Large intestine (tissue), 3 donors: Measurements from ENCODE around the gene TLR6. TPM values are rescaled to one million over a fixed set of nuclear protein-coding genes. Genes with fewer than 3 reads are reported as not detected.

Source experiments
- DNase-seq, 2 donors: peaks; one replicate each; pipeline versions ENCODE4 v3.0.0 to v3.0.0-alpha.2; 2013
- H3K27ac ChIP-seq: one replicate; pipeline ENCODE4 v1.5.1; 2013; ENCODE audit warnings: low read length
- H3K27me3 ChIP-seq: 2 replicates; pipeline ENCODE4 v1.6.1; 2013; ENCODE audit warnings: low read length; ENCODE audit not compliant: control insufficient read depth, insufficient read depth
- H3K36me3 ChIP-seq: 2 replicates; pipeline ENCODE4 v1.6.1; 2013; ENCODE audit warnings: low read length; ENCODE audit not compliant: control insufficient read depth, insufficient read depth
- H3K4me1 ChIP-seq: one replicate; pipeline ENCODE4 v1.6.1; 2013; ENCODE audit warnings: low read length; ENCODE audit not compliant: control insufficient read depth, insufficient read depth
- H3K4me3 ChIP-seq: one replicate; pipeline ENCODE4 v1.5.1; 2013; ENCODE audit warnings: low read length
- H3K9me3 ChIP-seq: one replicate; pipeline ENCODE4 v1.6.1; 2013; ENCODE audit warnings: mild to moderate bottlenecking, low read depth, low read length, moderate library complexity; ENCODE audit not compliant: control insufficient read depth
- WGBS: methylation state at CpG from one replicate; pipeline ENCODE4 v1.1.5; 2013; ENCODE audit warnings: low lambda C conversion rate; ENCODE audit not compliant: insufficient coverage; 5-methylcytosine and 5-hydroxymethylcytosine counted together
- polyA plus RNA-seq: library from polyadenylated mRNA; unstranded; fragments of 120-200 nt; gene quantifications from one replicate; pipeline ENCODE4 v1.2.1, GENCODE V29; 2013

TLR6 gene
- polyA plus RNA-seq, 1 donor, result 1.6 TPM

GRCh38 chr4:38855466-38855865 is 1.2 kb downstream of the TLR6 start:
- Histone ChIP-seq H3K27me3 (no peaks in the 10 kb centered on the region), H3K4me1 (no peaks in the 10 kb centered on the region), H3K9me3 (no peaks in the 10 kb centered on the region), H3K4me3 (no peak overlapping the region), H3K27ac (no peak overlapping the region), H3K36me3 (no peaks in the 10 kb centered on the region)
- 100% methylated on average over 2 of the region's 5 CpGs for WGBS
- DNase-seq, result no peak

DNA sequence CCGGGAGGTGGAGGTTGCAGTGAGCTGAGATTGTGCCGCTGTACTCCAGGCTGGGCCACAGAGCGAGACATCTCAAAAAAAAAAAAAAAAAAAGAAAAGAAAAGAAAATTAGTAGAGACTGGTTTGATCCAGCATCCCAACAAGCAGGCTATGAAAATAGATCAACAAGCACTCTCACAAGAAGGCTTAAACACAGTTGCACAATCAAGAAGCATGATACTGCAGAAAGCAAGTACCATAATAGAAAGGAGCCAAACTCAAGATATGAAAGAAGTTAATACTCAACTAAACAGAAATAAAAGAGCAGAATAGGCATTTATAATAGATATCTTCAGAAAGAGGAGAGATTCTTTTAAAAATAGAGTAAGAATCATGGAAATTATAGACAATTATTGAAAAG is 10.6 kb downstream of the TLR6 start:
- no CpG with 5 or more reads among the region's 3 CpGs for WGBS
- peaks cover 3% of the 10 kb centered on the region for H3K27me3 ChIP-seq
- no peaks in the 10 kb centered on the region for H3K4me1 ChIP-seq
- no peaks in the 10 kb centered on the region for H3K9me3 ChIP-seq
- no peaks in the 10 kb centered on the region for H3K36me3 ChIP-seq
- no peak overlapping the region for H3K4me3 ChIP-seq
- no peak for DNase-seq
- no peak overlapping the region for H3K27ac ChIP-seq

GRCh38 chr4:38842994-38843393 is 13.6 kb downstream of the TLR6 start:
- no CpG with 5 or more reads among the region's 4 CpGs for WGBS
- Histone ChIP-seq H3K36me3 (no peaks in the 10 kb centered on the region), H3K27me3 (peaks cover 3% of the 10 kb centered on the region), H3K4me3 (no peak overlapping the region), H3K27ac (no peak overlapping the region), H3K9me3 (no peaks in the 10 kb centered on the region), H3K4me1 (no peaks in the 10 kb centered on the region)
- no peak for DNase-seq

DNA sequence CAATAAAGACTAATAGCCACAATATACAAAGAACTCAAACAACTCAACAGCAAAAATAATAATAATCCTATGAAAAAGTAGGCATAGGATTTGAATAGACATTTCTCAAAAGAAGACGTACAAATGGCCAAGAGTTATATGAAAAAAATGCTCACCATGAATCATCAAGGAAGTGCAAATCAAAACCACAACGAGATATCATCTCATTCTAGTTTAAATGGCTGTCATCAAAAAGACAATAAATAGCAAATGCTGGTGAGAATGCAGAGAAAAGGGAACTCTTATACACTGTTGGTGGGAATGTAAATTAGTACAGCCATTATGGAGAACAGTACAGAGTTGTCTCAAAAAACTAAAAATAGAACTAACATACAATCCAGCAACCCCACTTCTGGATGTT is 18.8 kb downstream of the TLR6 start:
- Histone ChIP-seq H3K27me3 (peaks cover 3% of the 10 kb centered on the region), H3K9me3 (peaks cover 2% of the 10 kb centered on the region), H3K27ac (no peak overlapping the region), H3K4me1 (no peaks in the 10 kb centered on the region), H3K36me3 (no peaks in the 10 kb centered on the region), H3K4me3 (no peak overlapping the region)
- WGBS, result 92% methylated on average over 2 of the region's 2 CpGs
- no peak for DNase-seq

GRCh38 chr4:38837334-38837733 is 19.3 kb downstream of the TLR6 start:
- Histone ChIP-seq H3K27me3 (peaks cover 2% of the 10 kb centered on the region), H3K36me3 (no peaks in the 10 kb centered on the region), H3K4me1 (no peaks in the 10 kb centered on the region), H3K4me3 (no peak overlapping the region), H3K27ac (no peak overlapping the region), H3K9me3 (peaks cover 2% of the 10 kb centered on the region)
- no peak for DNase-seq

- Histone ChIP-seq H3K36me3 (no peaks in the 10 kb centered on the region), H3K27me3 (no peaks in the 10 kb centered on the region), H3K4me1 (no peaks in the 10 kb centered on the region), H3K9me3 (peaks cover 2% of the 10 kb centered on the region), H3K27ac (no peak overlapping the region), H3K4me3 (no peak overlapping the region)
- WGBS, result 83% methylated on average over 2 of the region's 4 CpGs
- no peak for DNase-seq
These were observed 22.0 kb downstream of the TLR6 start for GRCh38 chr4:38834570-38834969.

GRCh38 chr4:38832624-38833528 is 23.7 kb downstream of the TLR6 start:
- no peak for DNase-seq
- Histone ChIP-seq H3K36me3 (no peaks in the 10 kb centered on the region), H3K9me3 (peaks cover 2% of the 10 kb centered on the region), H3K27ac (no peak overlapping the region), H3K4me3 (no peak overlapping the region), H3K27me3 (no peaks in the 10 kb centered on the region), H3K4me1 (no peaks in the 10 kb centered on the region)
- WGBS, result no CpG with 5 or more reads among the region's 7 CpGs

DNA sequence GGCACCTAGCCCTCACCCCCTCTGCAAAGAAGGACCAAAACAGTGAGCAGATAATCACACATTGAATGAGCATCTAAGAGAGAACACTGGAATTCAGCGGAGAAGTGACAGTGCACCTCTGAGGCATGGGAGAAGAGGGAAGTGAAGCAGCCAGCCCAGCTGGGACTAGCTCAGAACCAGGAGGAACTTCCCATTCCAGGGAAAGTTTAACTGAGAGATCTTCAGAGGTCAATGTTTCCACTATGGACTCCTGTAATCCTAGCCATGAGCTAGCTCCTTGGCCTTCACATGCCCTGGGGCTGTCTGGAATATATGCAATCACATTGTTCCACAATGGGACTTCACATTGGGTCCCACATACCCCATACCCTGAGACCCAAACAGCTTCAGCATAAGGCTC is 24.4 kb downstream of the TLR6 start:
- H3K9me3 ChIP-seq, result peaks cover 2% of the 10 kb centered on the region
- H3K27ac ChIP-seq, result no peak overlapping the region
- no CpG with 5 or more reads among the region's 1 CpG for WGBS
- DNase-seq, result no peak
- no peaks in the 10 kb centered on the region for H3K36me3 ChIP-seq
- H3K4me1 ChIP-seq, result no peaks in the 10 kb centered on the region
- H3K27me3 ChIP-seq, result no peaks in the 10 kb centered on the region
- H3K4me3 ChIP-seq, result no peak overlapping the region

GRCh38 chr4:38831653-38832052 is 25.0 kb downstream of the TLR6 start:
- Histone ChIP-seq H3K9me3 (no peaks in the 10 kb centered on the region), H3K27me3 (no peaks in the 10 kb centered on the region), H3K4me1 (no peaks in the 10 kb centered on the region), H3K4me3 (no peak overlapping the region), H3K36me3 (no peaks in the 10 kb centered on the region), H3K27ac (no peak overlapping the region)
- no peak for DNase-seq

DNA sequence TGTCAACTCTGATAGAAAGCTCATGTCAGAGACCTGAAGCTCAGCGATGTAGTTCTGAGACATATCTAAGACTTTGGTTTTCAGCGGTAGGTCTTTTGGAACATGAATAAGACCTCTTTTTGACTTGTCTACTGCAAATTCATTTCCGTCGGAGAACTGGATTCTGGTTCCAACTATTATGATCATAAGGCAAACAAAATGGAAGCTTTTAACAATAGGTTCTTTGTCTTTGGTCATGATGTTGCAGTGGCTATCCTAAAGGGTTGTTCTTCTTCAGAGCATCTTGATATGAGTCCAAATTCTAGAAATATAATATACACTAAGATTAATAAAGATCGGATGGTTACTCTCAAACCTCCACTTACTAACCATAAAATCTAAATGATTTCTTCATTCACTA is 27.4 kb downstream of the TLR6 start:
- Histone ChIP-seq H3K27me3 (no peaks in the 10 kb centered on the region), H3K36me3 (no peaks in the 10 kb centered on the region), H3K4me3 (no peak overlapping the region), H3K4me1 (no peaks in the 10 kb centered on the region), H3K27ac (no peak overlapping the region), H3K9me3 (no peaks in the 10 kb centered on the region)
- DNase-seq, result no peak
- WGBS, result 96% methylated on average over 3 of the region's 5 CpGs

- WGBS, result 100% methylated on average over 1 of the region's 27 CpGs
- H3K4me1 ChIP-seq, result no peaks in the 10 kb centered on the region
- H3K9me3 ChIP-seq, result peaks cover 3% of the 10 kb centered on the region
- H3K4me3 ChIP-seq, result no peak overlapping the region
- no peak overlapping the region for H3K27ac ChIP-seq
- no peaks in the 10 kb centered on the region for H3K36me3 ChIP-seq
- H3K27me3 ChIP-seq, result no peaks in the 10 kb centered on the region
- DNase-seq, result no peak
These were observed 32.9 kb downstream of the TLR6 start for GRCh38 chr4:38823766-38824165.
